Panc1 (cell line): ENCODE measurements around the gene HOXB3.
"Not testable (repeated sequence)": the region's sequence is repeated elsewhere in the genome, so short reads cannot be mapped to it uniquely, and the experiment has no call there.

Source experiments
- SIN3A ChIP-seq: IDR thresholded peaks from 2 replicates; pipeline ENCODE4 v1.6.1; 2012; ENCODE audit warnings: low read depth, mild to moderate bottlenecking, low read length, moderate library complexity, borderline replicate concordance; ENCODE audit not compliant: insufficient read depth
- TF ChIP-seq, protein P1 (sequence below): fragments of 450-650 bp; IDR thresholded peaks from 2 replicates; pipeline ENCODE4 v1.5.1; 2017; ENCODE audit warnings: mild to moderate bottlenecking

DNA sequence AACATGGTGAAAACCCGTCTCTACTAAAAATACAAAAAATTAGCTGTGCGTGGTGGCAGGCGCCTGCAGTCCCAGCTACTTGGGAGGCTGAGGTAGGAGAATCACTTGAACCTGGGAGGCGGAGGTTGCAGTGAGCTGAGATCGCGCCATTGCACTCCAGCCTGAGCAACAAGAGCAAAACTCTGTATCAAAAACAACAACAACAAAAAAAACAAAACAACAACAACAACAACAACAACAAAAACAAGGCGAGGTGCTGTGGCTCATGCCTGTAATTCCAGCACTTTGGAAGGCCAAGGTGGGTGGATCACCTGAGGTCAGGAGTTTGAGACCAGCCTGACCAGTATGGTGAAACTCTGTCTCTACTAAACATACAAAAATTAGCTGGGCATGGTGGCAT, 80.3 kb downstream of the HOXB3 start:
- not testable (repeated sequence) for TF ChIP-seq SIN3A
- TF ChIP-seq, protein P1, sequence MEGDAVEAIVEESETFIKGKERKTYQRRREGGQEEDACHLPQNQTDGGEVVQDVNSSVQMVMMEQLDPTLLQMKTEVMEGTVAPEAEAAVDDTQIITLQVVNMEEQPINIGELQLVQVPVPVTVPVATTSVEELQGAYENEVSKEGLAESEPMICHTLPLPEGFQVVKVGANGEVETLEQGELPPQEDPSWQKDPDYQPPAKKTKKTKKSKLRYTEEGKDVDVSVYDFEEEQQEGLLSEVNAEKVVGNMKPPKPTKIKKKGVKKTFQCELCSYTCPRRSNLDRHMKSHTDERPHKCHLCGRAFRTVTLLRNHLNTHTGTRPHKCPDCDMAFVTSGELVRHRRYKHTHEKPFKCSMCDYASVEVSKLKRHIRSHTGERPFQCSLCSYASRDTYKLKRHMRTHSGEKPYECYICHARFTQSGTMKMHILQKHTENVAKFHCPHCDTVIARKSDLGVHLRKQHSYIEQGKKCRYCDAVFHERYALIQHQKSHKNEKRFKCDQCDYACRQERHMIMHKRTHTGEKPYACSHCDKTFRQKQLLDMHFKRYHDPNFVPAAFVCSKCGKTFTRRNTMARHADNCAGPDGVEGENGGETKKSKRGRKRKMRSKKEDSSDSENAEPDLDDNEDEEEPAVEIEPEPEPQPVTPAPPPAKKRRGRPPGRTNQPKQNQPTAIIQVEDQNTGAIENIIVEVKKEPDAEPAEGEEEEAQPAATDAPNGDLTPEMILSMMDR: not testable (repeated sequence)
